IPS DF 4.7 (cell line): Measurements from ENCODE around the gene MRPS27.

Source experiments
- DNase-seq: peaks from one replicate; pipeline ENCODE4 v3.0.0-alpha.2; 2013; ENCODE audit warnings: low spot score; ENCODE audit errors: extremely low read depth

MRPS27 gene

DNA sequence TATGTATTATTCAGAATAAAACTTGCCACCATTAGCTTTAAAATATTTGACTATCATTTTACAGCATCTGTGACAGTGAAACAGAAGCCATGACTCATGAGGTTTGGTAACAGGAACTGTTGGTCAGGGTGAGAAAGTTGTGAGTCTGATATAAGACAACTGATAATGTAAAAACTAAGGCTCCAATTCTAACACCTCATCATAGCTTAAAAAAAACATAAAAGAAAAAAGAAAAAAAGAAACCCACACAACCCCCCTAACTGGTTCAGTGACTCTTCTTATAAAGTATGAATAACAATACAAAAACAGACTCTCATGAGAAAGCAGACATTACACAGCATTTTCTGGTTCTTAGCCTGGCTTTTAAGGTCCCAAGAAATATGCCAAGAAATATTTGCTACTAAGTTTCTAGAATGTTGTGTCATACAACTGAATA is 85.8 kb downstream of the MRPS27 start:
- DNase-seq, result no peak

DNA sequence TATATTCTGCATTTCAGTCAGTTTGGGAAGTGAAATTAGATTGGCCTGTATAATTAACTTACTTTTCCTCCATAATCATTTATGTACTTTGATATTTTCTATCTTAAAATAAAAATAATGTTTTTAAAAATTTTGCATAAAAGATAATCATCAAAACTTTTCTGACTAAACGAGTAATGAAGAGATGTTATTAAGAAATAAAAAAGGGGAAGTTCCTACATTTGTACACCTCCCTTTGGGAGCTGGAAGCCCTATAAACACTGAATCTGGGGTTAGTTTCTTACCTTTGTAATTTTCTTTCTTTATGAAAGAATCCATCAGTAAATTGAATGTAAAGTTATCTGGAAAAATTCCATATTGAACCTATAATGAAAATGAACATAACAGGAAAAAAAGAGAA is 86.2 kb downstream of the MRPS27 start:
- no peak for DNase-seq

DNA sequence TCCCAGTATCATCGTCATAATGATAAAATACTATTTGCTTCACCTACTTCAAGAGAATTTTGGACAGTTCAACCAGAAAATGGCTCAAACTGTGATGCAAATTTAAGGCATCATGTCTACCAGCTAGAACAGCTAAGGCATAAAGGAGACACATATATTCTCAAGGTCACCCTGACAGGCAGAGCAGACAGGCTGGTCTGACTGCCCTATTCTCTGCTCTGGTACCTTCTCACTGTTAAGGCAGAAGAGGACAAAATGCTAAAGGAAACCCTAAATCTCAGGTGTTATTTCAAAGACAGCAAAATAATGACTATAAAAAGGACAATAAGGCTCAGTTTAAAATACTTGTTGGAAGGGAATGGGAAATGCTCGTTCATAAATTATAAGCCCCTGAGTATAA is 87.2 kb downstream of the MRPS27 start:
- no peak for DNase-seq

DNA sequence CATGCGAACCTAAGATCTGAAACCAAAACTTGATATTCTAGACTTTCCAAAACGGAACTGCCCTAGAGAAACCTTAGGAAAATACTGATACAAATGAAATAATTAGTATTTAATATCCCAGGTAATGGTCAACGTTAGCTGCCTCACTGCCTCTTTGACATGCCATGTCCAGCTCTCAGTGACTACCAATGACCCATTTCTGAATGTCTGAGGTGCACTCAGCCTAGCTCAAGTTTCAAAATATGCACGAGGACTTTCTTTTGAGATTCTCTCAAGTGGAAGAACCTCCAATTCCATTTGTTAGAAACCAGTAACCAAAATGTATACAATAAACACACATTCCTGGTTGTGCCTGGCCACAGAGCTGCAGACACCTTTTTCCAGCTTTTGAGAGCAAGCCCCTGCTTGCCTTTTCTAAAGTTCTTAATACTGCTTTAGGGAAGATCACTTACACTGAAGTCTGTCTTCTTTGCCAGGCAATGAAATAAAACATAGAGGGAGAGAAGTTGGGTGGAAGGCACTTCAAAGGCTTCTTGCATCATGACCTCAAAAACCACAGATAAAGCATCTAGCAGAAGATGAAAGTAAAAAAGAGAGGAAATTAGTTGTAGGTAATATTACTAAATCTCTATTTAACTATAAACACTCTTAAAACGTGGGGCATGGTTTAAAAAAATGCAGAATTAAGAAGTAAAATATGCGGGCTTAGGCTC is 87.9 kb downstream of the MRPS27 start:
- no peak for DNase-seq

DNA sequence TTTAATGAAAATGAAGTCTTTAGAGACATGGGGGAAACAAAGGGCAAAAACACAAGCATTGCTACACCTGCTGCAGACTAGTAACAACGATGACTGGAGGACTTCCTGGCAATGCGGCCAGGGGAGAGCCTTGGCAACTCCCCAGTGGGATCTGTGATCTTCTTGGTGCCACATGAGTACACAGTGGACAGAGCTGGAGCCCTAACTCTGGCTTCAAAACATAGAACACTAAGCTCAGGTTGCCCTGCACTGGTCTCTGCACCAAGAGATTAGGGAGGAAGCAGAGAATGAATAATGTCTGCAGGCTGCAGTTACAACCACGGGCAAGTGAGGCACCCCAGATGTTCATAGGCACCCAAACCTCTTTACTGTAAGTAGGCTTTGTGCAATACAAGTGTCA is 91.1 kb downstream of the MRPS27 start:
- no peak for DNase-seq

DNA sequence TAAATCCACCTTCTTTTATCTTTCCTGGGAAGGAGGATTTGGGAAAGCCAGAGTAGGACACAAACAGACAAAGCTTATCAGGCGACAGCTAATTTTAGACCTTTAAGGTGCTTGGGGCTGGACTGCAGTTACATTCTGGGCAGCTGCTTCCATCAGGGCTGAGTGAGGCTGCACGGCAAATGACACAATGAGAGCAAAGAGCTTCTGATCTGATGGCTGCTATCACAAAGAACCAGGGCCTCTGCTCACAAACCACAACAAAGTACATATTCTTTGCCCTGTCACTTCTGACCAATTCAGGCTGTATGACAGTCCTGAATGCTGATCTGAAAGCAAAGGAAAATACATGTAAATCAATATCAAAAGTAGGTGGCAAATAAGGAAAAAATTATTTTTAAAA is 93.1 kb downstream of the MRPS27 start:
- DNase-seq, result no peak

DNA sequence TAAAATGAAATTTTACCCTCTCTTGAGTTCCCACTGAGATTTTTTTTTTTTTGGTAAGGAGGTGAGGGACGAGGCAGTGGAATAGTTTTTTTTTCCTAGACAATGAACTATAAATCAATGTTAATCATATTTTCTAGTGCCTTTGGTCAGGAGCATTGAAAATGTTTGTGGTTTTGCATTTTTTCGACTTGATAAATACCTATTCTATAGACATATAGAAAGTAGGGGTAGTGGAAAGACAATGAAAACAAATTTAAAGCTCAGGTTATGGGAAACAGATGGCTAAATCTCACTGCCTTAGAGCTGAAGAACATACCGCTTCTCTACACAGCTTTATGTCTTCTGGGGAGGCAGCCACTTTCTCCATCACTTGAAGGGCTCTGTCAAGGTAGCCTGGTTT is 94.3 kb downstream of the MRPS27 start:
- DNase-seq, result no peak

DNA sequence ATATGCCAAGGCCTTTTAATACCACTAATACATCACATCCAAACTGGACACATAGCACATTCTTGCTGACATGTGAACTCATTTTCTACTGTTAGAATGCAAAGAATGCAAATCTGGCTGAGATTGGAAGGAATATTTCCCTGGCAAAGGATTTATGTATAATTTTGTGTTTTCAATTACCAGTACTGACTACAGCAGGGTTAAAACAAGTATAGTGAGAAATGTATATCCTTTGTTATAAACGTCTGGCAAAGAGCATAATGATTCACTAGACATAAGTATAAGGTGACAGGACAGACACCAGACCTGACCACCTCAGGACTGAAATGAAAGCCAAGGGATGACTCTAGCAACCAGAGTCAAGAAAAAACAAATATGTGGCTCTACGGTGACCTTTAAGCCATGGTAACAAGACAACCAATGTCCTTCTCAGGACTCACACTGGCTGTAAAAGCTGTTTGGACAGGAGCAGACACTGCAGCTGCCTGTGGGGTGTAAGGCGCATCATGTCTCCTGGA is 95.0 kb downstream of the MRPS27 start:
- no peak for DNase-seq

DNA sequence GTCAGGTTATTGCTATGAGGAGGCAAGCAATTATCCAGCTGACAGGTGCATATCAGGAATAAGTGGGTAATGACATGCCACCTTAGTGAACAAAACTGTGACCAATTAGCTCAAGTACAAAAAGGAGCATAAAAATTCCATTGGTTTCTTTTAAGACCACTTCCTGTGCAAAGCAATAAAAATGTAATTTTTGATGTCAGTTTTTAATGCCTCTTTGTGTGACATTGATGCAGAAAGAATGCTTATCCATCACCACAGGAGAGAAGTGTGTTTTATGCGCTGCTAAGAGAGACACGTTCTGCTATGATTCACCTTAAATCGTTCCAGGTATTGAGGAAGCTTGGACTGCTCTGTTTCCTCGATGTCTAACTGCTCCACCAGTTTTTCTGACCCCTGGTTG is 96.7 kb downstream of the MRPS27 start:
- DNase-seq, result no peak

DNA sequence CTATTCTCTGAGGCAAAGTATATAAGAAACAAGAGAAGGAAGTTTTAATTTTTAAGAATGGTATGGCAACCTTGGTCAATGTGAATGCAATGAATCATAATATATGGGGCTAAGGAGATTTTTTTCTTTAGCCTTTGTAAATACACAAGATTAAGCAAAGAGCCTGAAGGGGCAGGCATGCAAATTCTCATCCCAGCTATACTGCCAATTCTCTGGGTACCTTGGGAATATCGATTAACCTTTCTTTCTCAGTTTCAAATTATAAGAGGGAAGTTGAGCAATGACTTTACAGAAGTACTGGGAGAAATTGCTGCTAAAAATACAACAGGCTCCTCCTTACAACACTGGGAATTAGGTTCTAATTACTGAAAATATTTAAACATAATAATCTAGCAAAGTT is 97.5 kb downstream of the MRPS27 start:
- no peak for DNase-seq

DNA sequence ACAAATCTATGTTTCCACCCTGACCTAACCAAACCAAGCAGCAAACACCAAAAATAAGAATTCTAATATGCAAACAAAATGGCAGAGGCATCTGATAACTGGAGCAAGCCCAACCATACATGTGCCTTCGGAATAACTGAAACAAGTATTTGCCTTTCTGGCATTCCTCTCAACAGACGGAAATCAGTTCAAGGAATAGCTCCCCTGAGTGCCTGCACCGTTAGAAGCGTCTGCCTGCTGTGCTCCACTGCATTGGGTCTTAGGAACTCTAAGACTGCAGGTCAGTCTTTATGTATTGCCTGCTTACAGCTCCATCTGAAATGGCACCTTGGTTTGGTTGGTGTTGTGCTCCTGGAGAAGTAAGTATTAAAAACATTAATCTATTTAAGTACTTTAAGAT is 98.5 kb downstream of the MRPS27 start:
- no peak for DNase-seq

DNA sequence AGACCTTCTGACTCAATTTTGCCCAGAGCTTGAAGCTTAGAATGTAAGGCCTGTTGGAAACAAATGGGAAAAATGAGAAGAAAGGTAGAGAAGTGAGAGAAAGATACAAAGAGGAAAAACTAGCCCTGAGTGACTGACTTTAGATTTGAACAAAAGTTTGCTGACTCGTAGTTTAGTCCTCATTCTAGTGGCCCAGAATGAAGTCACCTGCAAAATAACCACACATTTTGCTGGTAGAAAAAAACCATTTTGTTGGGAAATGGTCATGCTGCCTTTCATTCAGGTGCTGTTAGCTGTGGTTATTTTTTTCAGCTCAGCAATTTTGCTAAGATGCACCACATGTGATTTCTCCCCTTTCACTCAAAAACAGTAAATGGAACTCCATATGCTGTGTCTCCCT is 98.9 kb downstream of the MRPS27 start:
- no peak for DNase-seq

DNA sequence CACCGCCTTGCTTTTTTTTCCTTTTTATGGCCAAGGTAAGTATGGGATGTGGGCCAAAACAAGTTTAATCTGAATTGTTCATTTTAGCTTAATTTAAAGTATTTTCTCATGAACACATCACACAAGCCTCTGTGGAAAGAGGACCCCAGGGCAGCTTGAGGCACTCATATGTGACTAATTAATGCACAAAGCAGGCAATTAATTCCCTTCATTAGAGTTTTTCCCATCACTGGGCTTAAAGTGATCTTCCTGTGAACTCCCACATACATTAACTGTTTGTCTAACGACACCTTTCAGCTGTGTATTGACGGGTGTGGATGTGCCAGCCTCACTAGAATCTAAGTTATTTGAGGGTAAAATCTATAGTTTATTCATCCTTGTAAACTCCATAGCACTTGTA is 103.3 kb downstream of the MRPS27 start:
- no peak for DNase-seq

DNA sequence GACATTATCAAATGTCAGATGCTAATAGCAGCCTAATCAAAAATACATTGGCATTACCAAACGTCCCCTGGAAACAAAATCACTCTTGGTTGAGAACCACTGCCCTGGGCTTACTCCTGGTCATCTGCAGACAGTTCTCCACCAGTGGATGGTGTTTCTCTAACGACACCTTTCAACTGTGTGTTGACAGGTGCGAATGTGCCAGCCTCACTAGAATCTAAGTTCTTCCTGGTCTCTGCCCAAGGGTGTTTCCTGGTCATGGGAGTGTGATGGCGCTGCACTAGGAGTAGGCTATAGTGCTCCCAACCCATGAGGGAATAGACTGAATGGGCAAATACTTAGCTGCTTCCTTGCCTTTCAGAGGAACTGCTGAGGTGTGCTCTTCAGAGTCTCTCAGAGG is 105.9 kb downstream of the MRPS27 start:
- DNase-seq, result no peak

DNA sequence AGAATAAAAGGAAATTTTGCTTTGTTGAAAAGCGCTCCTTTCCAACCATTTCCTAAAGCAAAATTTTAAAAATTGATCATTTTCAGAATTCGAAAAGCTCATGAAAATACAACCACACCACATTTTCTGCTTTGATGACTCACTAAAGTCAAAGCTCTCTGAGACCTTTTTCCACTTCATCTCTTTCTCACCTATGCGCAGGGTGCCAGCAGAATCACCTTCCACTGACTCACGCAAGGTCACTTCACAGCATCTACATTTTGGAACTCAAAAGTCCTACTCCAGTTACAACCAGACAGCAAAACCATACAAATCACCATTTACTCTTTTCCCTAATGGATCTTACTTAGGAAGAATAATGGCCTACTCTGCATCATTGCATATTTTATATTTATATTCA is 106.6 kb downstream of the MRPS27 start:
- DNase-seq, result no peak

DNA sequence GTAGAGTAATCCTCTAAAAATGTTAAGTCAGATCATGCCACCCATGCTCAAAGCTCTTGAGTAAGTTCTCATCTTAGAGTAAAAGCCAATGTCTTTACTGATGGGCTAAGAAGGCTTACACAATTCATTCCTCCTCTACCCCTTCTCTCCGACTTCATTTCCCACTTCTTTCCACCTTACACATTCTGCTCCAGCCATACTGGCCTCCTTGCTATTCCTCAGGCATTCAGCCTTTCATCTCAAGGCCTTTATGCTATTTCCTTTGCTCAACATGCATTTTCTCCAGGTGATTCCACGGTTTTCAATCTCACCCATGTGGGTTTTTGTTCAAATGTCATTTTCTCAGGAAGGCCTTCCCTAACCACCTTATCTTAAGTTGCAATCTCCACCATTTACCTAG is 107.9 kb downstream of the MRPS27 start:
- no peak for DNase-seq

DNA sequence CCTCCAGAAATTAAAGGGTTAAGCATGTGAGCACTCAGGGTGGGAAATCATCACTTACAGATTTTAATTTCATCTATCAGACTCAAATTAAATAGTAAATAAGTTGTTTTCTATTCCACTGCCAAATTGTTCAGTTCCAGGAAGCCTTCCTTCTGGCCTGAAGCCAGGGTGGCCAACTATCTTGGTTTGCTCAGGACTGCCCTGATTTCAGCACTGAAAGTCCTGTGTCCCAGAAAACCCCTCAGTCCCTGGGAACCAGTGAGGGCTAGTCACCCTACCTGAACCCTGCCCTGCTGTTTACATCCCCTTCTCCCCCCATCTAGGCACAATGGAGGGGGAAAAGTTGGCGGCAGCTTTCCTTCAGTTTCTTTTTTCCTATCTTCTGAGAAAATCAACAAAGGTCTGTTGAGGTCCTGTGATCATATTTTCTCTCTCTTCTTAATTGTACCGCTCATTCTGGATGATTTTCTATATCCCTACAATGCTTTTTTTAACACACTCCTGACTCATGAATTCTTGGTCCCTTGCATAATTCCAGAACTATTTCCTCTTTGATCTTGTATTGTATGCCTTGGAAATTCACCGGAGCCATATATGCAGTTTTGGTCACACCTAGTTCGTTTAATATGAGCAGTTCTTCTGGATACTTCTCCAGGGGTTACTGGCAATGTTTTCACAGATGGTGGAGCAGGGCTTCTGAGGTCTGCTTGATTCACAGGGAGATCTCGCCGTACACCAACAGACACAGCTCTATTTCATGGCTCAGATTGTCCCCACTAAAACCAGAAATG is 109.0 kb downstream of the MRPS27 start:
- DNase-seq, result no peak

DNA sequence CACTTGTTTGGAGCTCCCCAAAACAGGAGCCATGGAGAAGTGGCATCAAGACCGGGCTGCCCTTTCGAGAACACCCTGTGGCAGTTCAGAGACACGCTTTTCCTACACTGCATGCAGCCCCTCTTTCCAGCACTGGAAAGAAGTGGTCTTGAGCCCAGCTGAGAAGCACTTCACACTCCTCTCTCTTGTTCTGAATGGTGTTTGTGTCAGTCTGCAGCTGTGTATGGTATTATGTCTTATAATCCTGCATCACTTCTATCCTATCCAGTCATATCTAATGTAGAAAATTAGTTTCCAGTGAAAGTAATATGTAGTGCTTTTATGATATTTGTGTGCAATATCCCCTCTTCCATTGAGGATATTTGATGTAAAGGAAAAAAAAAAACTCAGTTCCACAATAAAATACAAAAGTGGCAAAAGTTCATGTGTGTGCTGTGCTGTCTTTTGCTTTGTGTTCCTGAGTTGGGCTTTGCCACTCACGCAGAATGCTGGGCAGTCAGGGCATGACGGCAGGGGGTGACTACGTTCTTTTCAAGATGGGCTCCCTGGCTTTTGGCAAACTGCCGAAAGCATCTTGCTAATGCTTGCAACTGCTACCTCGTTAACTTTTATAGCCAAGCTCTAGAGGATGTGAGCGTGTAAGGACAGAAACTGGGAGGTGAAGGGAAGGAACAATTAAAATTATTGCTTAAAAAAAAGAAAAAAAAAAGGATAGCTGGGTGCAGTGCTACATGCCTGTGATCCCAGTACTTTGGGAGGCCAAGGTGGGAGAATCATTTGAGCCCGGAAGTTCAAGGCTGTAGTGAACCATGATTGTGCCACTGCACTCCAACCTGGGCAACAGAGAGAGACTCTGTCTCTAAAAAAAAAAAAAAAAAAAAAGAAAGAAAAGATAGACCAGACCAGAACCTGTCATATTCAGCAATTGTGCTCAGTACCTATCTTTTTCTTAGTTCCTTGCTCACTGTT is 110.6 kb downstream of the MRPS27 start:
- DNase-seq, result no peak

DNA sequence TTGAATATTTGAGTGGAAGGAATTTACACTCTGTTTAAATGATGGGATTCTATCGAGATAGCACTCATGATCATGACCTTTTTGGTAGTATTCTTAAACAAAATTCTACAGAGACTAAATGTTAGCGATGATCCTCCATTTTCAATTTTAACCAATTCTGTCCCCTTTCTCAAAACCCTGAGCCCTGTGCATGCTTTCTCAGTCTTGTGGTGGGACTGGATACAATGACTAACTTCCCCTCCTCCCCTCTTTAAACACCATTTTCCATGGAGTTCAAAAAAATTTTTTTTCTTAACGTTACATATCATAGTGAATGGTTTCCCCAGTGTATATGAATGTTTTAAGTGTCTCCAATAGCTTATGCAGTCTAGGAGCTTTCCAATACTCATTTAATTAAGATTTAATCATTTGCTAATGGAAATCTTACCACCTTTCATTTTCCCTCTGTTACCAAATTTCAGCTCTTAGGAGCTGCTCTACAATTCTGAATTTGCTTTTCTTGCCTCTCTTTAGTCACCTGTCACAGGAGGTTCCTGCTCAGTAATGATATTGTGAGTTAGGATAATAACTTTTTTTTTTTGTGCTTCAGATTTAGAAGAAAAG is 111.6 kb downstream of the MRPS27 start:
- no peak for DNase-seq

DNA sequence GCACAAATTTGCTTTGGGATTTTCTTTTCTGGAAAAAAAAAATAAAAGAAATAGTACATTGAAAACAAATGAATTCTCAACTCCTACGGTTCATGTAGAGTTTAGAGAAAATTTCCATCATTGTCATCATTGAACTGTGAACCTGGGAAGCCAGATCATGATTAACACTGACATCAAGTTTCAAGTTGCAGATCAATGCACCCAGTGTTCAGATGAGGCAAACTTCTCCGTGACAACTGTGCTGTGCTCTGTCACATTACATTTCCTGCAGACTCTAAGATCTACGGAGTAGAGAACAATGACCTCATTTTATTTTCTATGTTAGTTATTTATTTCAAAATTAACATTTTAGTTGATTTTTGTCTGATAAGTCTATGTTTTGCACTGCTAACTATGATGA is 113.0 kb downstream of the MRPS27 start:
- no peak for DNase-seq

DNA sequence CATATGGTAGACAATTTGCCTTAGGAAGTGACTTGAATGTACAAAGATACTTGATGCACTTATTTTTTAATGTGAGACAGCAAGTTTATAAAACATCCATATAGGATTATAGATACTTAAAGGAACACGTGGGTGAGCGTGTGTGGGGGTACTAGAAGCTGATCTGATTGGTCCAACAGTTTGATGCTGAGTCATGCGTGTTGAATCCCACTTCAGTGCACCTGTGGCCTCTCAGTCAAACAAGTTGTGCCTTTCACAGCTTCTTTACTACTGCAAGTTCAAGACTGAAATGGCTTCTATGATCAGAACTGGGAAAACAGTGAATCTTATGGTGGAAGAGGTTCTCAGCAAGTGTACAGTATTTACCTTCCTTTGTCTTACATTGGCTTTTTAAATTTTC is 113.9 kb downstream of the MRPS27 start:
- DNase-seq, result no peak
